ENCODE data around the gene PHYHIPL. TPM values are rescaled to one million over a fixed set of nuclear protein-coding genes. Genes with fewer than 3 reads are reported as not detected.

The PHYHIPL gene
- total RNA-seq, 2 donors from 2014 or later, result 0.10 to 0.51 TPM

DNA sequence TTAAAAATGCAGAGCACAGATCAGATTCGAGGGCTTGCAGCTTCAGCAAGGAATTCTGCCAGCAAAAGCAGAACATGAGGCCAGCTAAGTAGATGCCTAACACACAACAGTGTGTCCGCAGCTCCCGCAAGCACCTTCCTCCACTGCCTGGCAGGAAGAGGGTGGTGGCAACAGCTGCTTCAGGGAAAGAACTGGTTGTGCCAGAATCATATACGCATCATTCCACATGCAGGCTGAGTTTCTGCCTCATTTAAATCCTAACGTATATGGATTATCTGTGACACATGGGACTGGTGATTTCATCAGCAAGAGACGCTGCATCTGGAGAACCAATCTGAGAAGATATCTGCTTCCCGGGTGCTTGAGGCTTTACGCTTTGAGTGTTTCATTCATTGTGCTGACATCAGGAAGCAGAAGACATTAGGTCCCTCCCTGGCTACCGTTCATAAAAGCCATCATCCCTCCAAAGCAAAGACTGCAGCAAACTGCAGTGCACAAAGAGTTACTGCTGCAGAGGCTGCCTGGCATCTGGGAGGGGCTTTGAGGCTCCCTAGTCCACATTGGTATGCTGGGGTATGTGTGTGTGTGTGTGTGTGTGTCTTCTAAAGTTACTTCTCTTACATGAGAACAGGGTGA, 107.1 kb downstream of the PHYHIPL start:
- intact Hi-C loops (cut with DNase I), result no loop called here
- no peak for DNase-seq (ENCODE audit: low spot score)

DNA sequence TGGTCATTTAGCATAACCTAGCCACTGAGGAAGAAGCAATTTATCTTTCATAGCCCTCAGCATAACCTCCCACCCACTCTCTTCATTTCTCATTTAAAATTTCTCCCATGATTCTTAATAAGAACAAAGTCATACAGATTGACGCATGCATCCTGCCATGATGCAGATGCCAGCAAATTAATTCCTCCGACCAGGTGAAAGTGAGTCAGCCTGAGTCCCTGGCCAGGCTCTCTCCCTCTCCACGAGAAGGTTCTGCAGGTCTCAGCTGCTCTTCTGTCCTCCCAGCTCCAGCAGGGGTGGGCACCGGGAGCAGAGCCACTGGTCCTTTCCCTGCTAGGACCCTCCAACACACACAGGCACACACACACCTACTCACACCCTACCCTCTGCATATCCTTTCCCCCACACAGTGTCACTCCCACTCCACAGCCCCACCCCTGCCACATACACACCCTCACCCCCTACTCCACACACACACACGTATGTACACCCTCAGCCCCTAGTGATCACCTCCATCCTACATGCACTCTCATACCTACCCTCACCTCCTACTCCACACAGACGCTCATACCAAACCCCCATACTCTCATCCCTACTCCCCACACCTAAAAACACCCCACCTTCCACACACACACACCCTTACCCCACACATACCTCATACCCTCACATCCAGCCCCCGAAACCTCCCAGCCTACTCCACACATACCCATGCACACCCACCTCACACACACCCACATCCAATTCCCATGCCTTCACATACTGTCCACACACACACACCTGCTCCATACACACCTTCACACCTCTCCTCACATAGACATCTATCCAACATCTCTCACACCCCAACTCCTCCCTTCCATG, 107.9 kb downstream of the PHYHIPL start:
- intact Hi-C loops (cut with DNase I), result no loop called here
- DNase-seq (ENCODE audit: low spot score), result no peak

DNA sequence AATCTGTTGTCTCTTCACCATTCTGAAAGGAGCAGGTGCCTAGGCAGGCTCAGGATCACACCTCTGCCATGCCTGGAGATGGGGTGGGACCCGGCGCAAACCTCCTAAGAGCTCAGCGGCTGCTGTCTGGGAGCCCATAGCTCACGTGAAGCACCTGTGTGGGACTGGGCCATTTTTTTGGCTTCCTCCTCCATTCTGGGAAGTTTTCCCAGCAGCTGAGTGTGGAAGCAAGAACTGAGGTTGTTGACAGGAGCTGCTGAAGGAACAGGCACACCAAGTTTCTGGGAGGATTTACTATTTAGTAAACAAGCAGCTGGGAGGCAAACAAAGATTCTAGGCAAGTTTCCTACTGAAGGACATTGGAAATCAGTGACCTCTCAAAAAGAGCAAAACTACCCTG, 108.6 kb downstream of the PHYHIPL start:
- intact Hi-C loops (cut with DNase I), result no loop called here
- no peak for DNase-seq (ENCODE audit: low spot score)

- intact Hi-C loops (cut with DNase I), result no loop called here
- no peak for DNase-seq (ENCODE audit: low spot score)
Measured at GRCh38 chr10:59285848-59286247, 109.4 kb downstream of the PHYHIPL start.

DNA sequence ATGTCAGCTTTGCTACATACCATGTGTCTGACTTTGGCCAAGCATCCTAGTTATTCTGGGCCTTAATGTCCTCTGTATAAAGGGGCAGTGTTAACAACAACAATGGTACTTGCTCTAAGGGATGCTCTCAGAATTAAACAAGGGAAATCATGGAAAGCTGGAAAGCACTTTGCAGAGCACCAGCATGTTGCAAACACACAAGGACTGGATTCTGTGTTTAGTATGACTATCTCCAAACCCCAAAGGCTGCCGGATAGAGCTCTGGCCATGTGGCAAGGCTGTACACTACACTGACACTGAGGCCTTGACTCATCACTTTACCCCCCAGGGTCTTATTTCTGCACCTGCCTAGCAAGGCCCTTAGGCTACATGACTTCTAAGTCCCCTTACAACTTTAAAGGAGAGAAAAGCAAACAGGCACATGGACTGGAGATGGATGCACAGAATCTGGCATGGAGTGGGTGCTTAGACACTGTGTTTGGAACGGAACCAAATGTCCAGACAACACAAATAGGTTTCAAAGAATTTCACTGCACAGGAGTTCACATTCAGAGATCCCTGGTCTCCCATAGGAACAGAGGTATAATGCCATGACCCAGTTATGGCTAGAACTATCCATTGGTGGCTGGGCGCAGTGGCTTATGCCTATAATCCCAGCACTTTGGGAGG, 111.3 kb downstream of the PHYHIPL start:
- no peak for DNase-seq (ENCODE audit: low spot score)
- intact Hi-C loops (cut with DNase I), result no loop called here

DNA sequence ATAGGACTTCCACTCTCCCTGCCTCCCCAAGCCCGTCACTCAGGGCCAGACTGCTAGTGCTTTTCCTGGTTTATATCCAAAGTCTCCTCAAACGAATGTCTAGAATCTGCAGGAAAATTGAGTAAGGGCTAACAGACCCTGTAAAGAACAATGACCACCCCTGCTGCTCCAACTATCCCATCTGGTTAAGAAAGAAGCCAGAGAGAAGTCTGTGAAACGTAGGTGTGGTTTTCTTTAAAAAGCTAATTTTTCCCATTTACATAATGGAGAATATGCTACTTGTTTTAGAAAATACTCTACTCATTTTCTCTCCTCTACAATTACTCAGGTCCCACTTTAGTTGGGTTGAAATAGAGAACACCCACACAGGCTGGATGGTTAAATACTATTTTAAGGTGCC, 113.4 kb downstream of the PHYHIPL start:
- intact Hi-C loops (cut with DNase I), result no loop called here
- no peak for DNase-seq (ENCODE audit: low spot score)

DNA sequence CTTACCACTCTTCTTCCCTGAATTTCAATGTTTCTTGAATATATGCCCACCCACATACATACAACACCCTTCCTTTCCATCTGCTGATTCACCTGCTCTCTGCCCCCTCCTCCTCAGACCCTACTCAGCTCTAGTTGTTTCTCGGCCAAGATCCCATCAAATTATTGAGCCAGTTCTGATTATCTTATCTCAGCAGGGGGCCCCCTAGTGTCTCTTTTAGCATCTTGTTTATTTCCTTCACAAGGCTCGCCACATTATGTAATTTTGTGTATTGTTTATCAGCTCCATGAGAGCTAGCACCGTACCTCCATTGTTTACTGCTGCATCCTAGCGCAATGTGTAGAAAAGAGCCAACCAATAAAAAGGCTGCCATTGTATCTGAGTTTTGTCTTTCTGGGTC, 114.0 kb downstream of the PHYHIPL start:
- DNase-seq (ENCODE audit: low spot score), result no peak
- intact Hi-C loops (cut with DNase I), result no loop called here

Other genes starting within 250 kb of the PHYHIPL start
- 10 to 100 TPM in 1 of 2 donors, 1 to 10 TPM in 1; 7.3 to 18.7 TPM for gene FAM13C, start 185.9 kb downstream of the PHYHIPL start, total RNA-seq

All from posterior vena cava (tissue), 2 donors.